Activated CD8-positive, alpha-beta memory T cell treated with anti-CD3 and anti-CD28 coated beads, Interleukin-2, amount 50 U/mL, for 1 hour (primary cell): Measurements from ENCODE around the gene GALNT9.
"Not testable (repeated sequence)": the region's sequence is repeated elsewhere in the genome, so short reads cannot be mapped to it uniquely, and the experiment has no call there.

Experiments
- DNase-seq: peaks from one replicate; pipeline ENCODE4 v3.0.0-alpha.2; 2020; ENCODE audit errors: extremely low read depth

The GALNT9 gene

GRCh38 chr12:132358241-132359225 lies 29.1 kb upstream of the GALNT9 start:
- not testable (repeated sequence) for DNase-seq

GRCh38 chr12:132357623-132358186 lies 28.3 kb upstream of the GALNT9 start:
- no peak for DNase-seq

- DNase-seq: no peak
Measured at GRCh38 chr12:132356691-132357622, 27.6 kb upstream of the GALNT9 start.

GRCh38 chr12:132355742-132356681 lies 26.6 kb upstream of the GALNT9 start:
- DNase-seq: no peak

GRCh38 chr12:132354982-132355680 lies 25.7 kb upstream of the GALNT9 start:
- no peak for DNase-seq

GRCh38 chr12:132354211-132354981 lies 25.0 kb upstream of the GALNT9 start:
- no peak for DNase-seq

GRCh38 chr12:132353811-132354210 lies 24.4 kb upstream of the GALNT9 start:
- DNase-seq: no peak

- no peak for DNase-seq
Measured at GRCh38 chr12:132352896-132353800, 23.8 kb upstream of the GALNT9 start.

- DNase-seq: no peak
Measured at GRCh38 chr12:132351751-132352495, 22.5 kb upstream of the GALNT9 start.

- no peak for DNase-seq
Measured at GRCh38 chr12:132349501-132350131, 20.2 kb upstream of the GALNT9 start.

GRCh38 chr12:132348176-132348575 lies 18.8 kb upstream of the GALNT9 start:
- DNase-seq: no peak

GRCh38 chr12:132347176-132347855 lies 17.9 kb upstream of the GALNT9 start:
- no peak for DNase-seq

GRCh38 chr12:132346471-132347175 lies 17.2 kb upstream of the GALNT9 start:
- DNase-seq: no peak

GRCh38 chr12:132345561-132346200 lies 16.3 kb upstream of the GALNT9 start:
- DNase-seq: no peak

- DNase-seq: no peak
Measured at GRCh38 chr12:132345126-132345525, 15.7 kb upstream of the GALNT9 start.
